Transverse colon (tissue), 4 donors: Measurements from ENCODE around the gene WDFY2. TPM values are rescaled to one million over a fixed set of nuclear protein-coding genes. Genes with fewer than 3 reads are reported as not detected.
"Not testable (repeated sequence)": the region's sequence is repeated elsewhere in the genome, so short reads cannot be mapped to it uniquely, and the experiment has no call there.

Experiments used
- DNase-seq: peaks from one replicate; pipeline ENCODE4 v3.0.0-alpha.2; 2019
- H3K27ac ChIP-seq, 4 donors: fragments of 200-600 bp; sonication (generic); 2 replicates each; pipeline ENCODE4 v1.5.1; 2016 to 2018; ENCODE audit warnings: inconsistent platforms in 4 of 4
- H3K27me3 ChIP-seq: fragments of 200-600 bp; sonication (generic); 2 replicates; pipeline ENCODE4 v1.5.1; 2017; ENCODE audit warnings: inconsistent platforms
- H3K36me3 ChIP-seq, 4 donors: fragments of 200-600 bp; sonication (generic); 2 replicates each; pipeline ENCODE4 v1.5.1; 2017 to 2019; ENCODE audit warnings: inconsistent platforms in 4 of 4
- H3K4me1 ChIP-seq, 4 donors: fragments of 200-600 bp; sonication (generic); 2 replicates each; pipeline ENCODE4 v1.5.1; 2017 to 2020; ENCODE audit warnings: inconsistent platforms in 4 of 4
- H3K4me3 ChIP-seq, 4 donors: fragments of 200-600 bp; sonication (generic); 1 replicate in 1 of 4; 2 replicates in 3 of 4; pipeline versions ENCODE4 v1.5.1 to v1.6.1; 2017 to 2019; ENCODE audit warnings: inconsistent platforms in 4 of 4
- H3K9me3 ChIP-seq, 2 donors: fragments of 200-600 bp; sonication (generic); 2 replicates each; pipeline ENCODE4 v1.5.1; 2017 to 2019; ENCODE audit warnings: inconsistent platforms in 2 of 2
- CTCF ChIP-seq, 5 experiments: fragments of 200-600 bp in 3 of 5; fragments of 450-650 bp in 2 of 5; sonication (generic) in 3 of 5; IDR thresholded peaks; 1 replicate in 2 of 5; 2 replicates in 3 of 5; pipeline ENCODE4 v1.5.1; 2016 to 2017; ENCODE audit warnings: antibody characterized with exemption in 5 of 5, inconsistent platforms in 3 of 5, mild to moderate bottlenecking in 2 of 5, moderate library complexity in 1 of 5
- EP300 ChIP-seq: sonication (generic); formaldehyde crosslinking; IDR thresholded peaks from one replicate; pipeline ENCODE4 v1.6.1; 2017; ENCODE audit warnings: antibody characterized with exemption, low read depth
- POLR2A ChIP-seq: fragments of 450-650 bp; IDR thresholded peaks from one replicate; pipeline ENCODE4 v1.6.1; 2016; ENCODE audit warnings: antibody characterized with exemption, mild to moderate bottlenecking, moderate library complexity
- POLR2AphosphoS5 ChIP-seq, 3 donors: sonication (generic); formaldehyde crosslinking; IDR thresholded peaks; one replicate each; pipeline ENCODE4 v1.6.1; 2016; ENCODE audit warnings: antibody characterized with exemption in 3 of 3
- WGBS, 2 donors: methylation state at CpG; one replicate each; pipeline ENCODE4 v1.1.5; 2018; ENCODE audit warnings: low coverage in 1 of 2; 5-methylcytosine and 5-hydroxymethylcytosine counted together
- in situ Hi-C, 4 donors: fragments of 200-750 bp; cut with MboI; loops; one replicate each; pipeline versions ENCODE4 v1.15.0 to v1.15.1; 2017; ENCODE audit warnings: low sequenced_read_pairs in 3 of 4, low pct_ligation_motif_present in 1 of 4, low pct_unique_long_range_greater_than_20kb in 1 of 4
- intact Hi-C: fragments of 100-400 bp; cut with DNase I; formaldehyde crosslinking; loops from one replicate; pipeline ENCODE4 v1.15.1; 2023; ENCODE audit warnings: low total_unique reads
- total RNA-seq, 4 donors: library from RNA; depleted of rRNA; stranded (reverse); fragments of >200 nt; gene quantifications; one replicate each; pipeline ENCODE4 v1.1.0, GENCODE V29; 2016

WDFY2 gene
- total RNA-seq, 4 donors from 2014 or later: 2.4 to 12.3 (median 6.7) TPM

DNA sequence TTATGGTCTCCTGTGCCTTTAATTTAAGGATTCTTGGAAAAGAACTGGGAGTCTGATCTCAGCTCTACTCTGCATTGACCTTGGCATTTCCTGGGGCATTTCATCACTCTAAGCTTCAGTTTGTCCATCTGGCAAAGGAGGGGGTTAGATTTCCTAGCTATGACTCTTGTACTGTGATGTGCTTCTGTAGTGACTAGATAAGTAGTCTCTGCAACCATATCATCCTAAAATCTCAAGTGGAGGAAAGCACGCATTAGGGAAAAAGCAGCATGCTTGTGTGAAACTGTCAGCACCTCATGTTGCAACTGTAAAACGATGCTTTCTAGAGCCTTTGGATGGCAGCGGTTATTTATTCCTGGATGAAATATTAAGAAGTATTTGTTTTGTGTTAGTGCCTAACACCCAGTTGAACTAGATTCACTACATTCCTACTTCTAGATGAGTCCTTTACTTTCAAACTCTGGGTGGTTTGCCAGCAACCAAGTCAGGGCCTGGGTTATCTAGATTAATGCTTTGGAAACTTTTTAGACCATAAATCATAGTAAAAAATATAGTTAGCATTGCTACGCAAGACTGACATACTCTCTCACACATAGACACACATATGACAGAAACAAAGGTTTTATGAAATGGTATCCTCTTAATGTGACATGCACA is 6.8 kb downstream of the WDFY2 start:
- no peak for DNase-seq
- intact Hi-C loops (no loop called here), in situ Hi-C loops (loop anchor here in 1 of 4 donors (25.0 kb wide), 1 partner anchor 196 kb away; no protein-coding TSS in a partner anchor)
- Histone ChIP-seq H3K4me3 (no peak overlapping the region), H3K4me1 (peaks cover 0 to 37% (median 4%) of the 10 kb centered on the region in 4 donors), H3K9me3 (no peaks in the 10 kb centered on the region), H3K27ac (peak overlapping the region; percentile 12 to 30 (median 20)), H3K36me3 (no peaks in the 10 kb centered on the region), H3K27me3 (no peaks in the 10 kb centered on the region)
- TF ChIP-seq CTCF (IDR thresholded peaks at IDR 0.05) (no peak), POLR2A (no peak), POLR2AphosphoS5 (IDR thresholded peaks at IDR 0.05) (peak in 2 of 3 donors; percentile 20 to 21)
- 48 to 62% methylated on average over 4 of the region's 4 CpGs for WGBS, 2 donors

- H3K4me3 ChIP-seq, intact Hi-C loops, H3K9me3 ChIP-seq, DNase-seq, H3K36me3 ChIP-seq, H3K27me3 ChIP-seq: not testable (repeated sequence)
- H3K27ac ChIP-seq: peak overlapping the region in 2 of 4 donors; percentile 12 to 13
- WGBS, 2 donors: 87 to 100% methylated on average over 1 of the region's 1 CpG
- in situ Hi-C loops: loop anchor here in 1 of 4 donors (25.0 kb wide), 1 partner anchor 195 kb away; no protein-coding TSS in a partner anchor
- peaks cover 0 to 31% (median 4%) of the 10 kb centered on the region in 4 donors for H3K4me1 ChIP-seq
Measured at GRCh38 chr13:51591938-51592337, 7.7 kb downstream of the WDFY2 start.

- in situ Hi-C loops (loop anchor here in 1 of 4 donors (25.0 kb wide), 1 partner anchor 193 kb away; no protein-coding TSS in a partner anchor), intact Hi-C loops (no loop called here)
- no peak overlapping the region for H3K4me3 ChIP-seq
- no peaks in the 10 kb centered on the region for H3K9me3 ChIP-seq
- WGBS, 2 donors: 89 to 100% methylated on average over 3 of the region's 3 CpGs
- TF ChIP-seq POLR2A (no peak), EP300 (no peak), CTCF (IDR thresholded peaks at IDR 0.05) (no peak), POLR2AphosphoS5 (IDR thresholded peaks at IDR 0.05) (no peak)
- no peaks in the 10 kb centered on the region for H3K36me3 ChIP-seq
- H3K27me3 ChIP-seq: no peaks in the 10 kb centered on the region
- no peak overlapping the region for H3K27ac ChIP-seq
- peaks cover 0 to 24% (median 4%) of the 10 kb centered on the region in 4 donors for H3K4me1 ChIP-seq
- no peak for DNase-seq
Measured at GRCh38 chr13:51594432-51594831, 10.2 kb downstream of the WDFY2 start.

GRCh38 chr13:51595416-51595815 is 11.2 kb downstream of the WDFY2 start:
- Histone ChIP-seq H3K27ac (no peak overlapping the region), H3K4me1 (peaks cover 0 to 15% (median 3%) of the 10 kb centered on the region in 4 donors), H3K36me3 (no peaks in the 10 kb centered on the region), H3K27me3 (no peaks in the 10 kb centered on the region), H3K9me3 (no peaks in the 10 kb centered on the region), H3K4me3 (no peak overlapping the region)
- TF ChIP-seq EP300: no peak
- no peak for TF ChIP-seq POLR2AphosphoS5 (IDR thresholded peaks at IDR 0.05)
- TF ChIP-seq POLR2A: no peak
- TF ChIP-seq CTCF (IDR thresholded peaks at IDR 0.05): no peak
- 89% methylated on average over 3 of the region's 3 CpGs; no CpG with 5 or more reads in 1 of the 2 donors for WGBS, 2 donors
- DNase-seq: no peak
- intact Hi-C loops: no loop called here
- in situ Hi-C loops: loop anchor here in 1 of 4 donors (25.0 kb wide), 1 partner anchor 192 kb away; no protein-coding TSS in a partner anchor
